Endothelial cell (in vitro differentiated cells): ENCODE measurements around the gene GNPTG. TPM values are rescaled to one million over a fixed set of nuclear protein-coding genes. Genes with fewer than 3 reads are reported as not detected.

Experiments used
- DNase-seq: peaks from one replicate; pipeline ENCODE4 v3.0.0; 2021; ENCODE audit warnings: low spot score
- H3K27ac Mint-ChIP-seq: one replicate; pipeline ENCODE4 v1.8.0; 2021; ENCODE audit warnings: mixed read lengths, inconsistent platforms; ENCODE audit not compliant: unreplicated experiment
- H3K27me3 Mint-ChIP-seq: one replicate; pipeline ENCODE4 v1.8.0; 2021; ENCODE audit warnings: mild to moderate bottlenecking, moderate library complexity, mixed read lengths, inconsistent platforms; ENCODE audit not compliant: unreplicated experiment
- H3K36me3 Mint-ChIP-seq: one replicate; pipeline ENCODE4 v1.8.0; 2021; ENCODE audit warnings: mild to moderate bottlenecking, low read depth, mixed read lengths, inconsistent platforms; ENCODE audit not compliant: unreplicated experiment
- H3K4me1 Mint-ChIP-seq: one replicate; pipeline ENCODE4 v1.8.0; 2021; ENCODE audit warnings: mild to moderate bottlenecking, mixed read lengths, inconsistent platforms; ENCODE audit not compliant: unreplicated experiment
- H3K4me3 Mint-ChIP-seq: one replicate; pipeline ENCODE4 v1.8.0; 2021; ENCODE audit warnings: mild to moderate bottlenecking, mixed read lengths, inconsistent platforms; ENCODE audit not compliant: unreplicated experiment
- H3K9me3 Mint-ChIP-seq: one replicate; pipeline ENCODE4 v1.8.0; 2021; ENCODE audit warnings: mixed read lengths, inconsistent platforms; ENCODE audit not compliant: unreplicated experiment
- CTCF ChIP-seq: fragments of 200-600 bp; sonication (generic); IDR thresholded peaks from one replicate; pipeline ENCODE4 v1.5.0; 2021; ENCODE audit warnings: antibody characterized with exemption; ENCODE audit not compliant: unreplicated experiment
- total RNA-seq: library from RNA; stranded (reverse); fragmentation: NEBNext Ultra II Directional; extraction: Animal tissue kit (Norgen Biotek cat#: 25700); gene quantifications from one replicate; pipeline ENCODE4 v1.2.1, GENCODE V29; 2021; ENCODE audit not compliant: unreplicated experiment

Gene GNPTG
- total RNA-seq, 1 donor from 2014 or later = 47.9 TPM

DNA sequence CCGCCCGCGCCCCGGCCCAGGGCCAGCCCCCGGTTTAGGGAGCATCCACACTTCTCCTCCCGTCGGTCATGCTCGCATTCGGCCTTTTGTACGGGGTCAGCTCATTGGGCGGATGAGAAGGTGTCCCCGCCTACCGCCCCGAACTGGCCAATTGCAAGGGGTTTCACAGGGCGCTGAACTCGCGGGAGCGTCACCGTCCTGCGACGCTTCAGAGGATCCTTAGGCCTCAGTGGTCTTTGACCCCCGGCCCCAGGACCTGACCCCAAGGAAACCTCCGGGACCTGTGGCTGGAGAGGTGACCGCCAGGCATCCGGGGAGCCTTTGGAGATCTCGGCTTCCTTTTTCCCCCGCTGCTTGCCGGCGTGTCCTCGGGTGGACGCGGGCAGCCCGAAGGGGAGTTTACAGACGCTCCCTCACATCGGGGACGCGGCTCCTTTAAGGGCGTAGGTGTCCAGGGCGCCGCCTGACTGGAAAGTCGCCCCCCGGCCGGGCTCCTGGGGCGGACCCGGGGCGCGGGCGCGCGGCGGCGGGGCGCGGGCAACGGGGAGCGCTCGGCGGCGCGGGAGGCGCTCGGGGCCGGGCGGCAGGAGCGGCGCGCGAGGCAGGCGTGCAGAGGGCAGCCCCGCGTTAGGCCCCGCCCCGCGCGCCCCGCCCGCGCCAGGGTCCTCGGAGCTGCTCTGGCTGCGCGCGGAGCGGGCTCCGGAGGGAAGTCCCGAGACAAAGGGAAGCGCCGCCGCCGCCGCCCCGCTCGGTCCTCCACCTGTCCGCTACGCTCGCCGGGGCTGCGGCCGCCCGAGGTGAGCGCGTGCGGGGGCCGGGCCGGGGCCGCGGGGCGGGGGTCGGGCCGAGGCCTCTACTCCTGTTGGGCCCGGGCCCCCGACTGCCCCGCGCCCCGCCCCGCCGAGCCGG is 42.5 kb upstream of the GNPTG start, which contains the start of gene UBE2I:
Gene UBE2I, plus strand, starts transcription at position 660 of the 909 bp plus-strand sequence. CDS start 4,395 bp downstream, outside the sequence.
- Mint-ChIP-seq H3K36me3 (peaks cover 5% of the 10 kb centered on the region), H3K9me3 (no peaks in the 10 kb centered on the region), H3K4me1 (peaks cover 14% of the 10 kb centered on the region), H3K27ac (peak within 1 kb of the TSS; percentile 98), H3K4me3 (peak within 1 kb of the TSS; percentile 99), H3K27me3 (peaks cover 9% of the 10 kb centered on the region)
- TF ChIP-seq CTCF = no peak
- DNase-seq = peak; percentile 98

DNA sequence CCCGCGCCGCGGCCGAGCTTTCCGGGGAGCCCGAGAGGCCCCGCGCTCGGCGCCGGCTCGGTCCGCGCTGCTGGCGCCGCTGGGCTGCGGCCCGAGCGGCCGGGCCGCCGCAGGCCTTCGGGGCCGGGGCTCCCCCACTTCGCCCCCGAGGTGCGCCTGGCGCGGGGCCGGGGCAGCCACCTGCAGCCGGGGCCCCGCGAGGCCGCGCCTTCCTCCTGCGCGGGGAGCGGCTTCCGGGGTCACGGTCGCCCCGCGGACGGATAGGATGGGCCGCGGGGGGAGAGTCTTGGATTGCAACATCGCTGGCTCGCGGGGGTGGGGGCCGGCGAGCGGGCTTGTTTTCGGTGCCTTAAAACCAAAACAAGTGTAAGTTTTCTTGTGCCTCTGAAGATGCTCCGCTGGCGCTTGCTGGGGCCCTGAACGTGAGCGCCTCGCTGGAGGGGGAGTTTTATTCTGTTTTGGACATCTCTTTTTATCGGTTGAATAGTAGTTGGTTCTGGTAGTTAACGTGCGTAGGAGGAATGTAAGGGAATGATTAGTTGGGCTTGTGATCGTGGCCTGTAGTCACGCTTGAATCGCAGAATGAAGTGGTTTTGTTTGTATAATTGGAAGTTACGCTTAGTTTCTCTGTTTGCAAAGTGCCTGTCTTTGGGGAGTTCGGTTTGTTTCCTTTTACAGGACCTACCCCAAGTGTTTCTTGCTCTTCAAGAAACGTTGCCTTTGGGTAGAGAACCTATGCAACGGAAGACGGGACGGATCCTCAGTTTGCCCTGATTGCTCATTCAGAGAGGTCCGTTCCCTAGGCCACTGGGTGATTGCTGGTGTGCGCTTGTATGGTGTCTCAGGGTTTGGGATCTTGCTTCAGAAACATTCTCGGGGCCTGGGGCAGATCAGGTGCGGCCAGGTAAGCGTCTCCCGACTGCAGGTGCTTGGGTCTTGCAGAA is 41.6 kb upstream of the GNPTG start:
- Mint-ChIP-seq H3K36me3 (peaks cover 5% of the 10 kb centered on the region), H3K27ac (peak overlapping the region; percentile 98), H3K4me3 (peak overlapping the region; percentile 99), H3K27me3 (peaks cover 9% of the 10 kb centered on the region), H3K9me3 (no peaks in the 10 kb centered on the region), H3K4me1 (peaks cover 14% of the 10 kb centered on the region)
- no peak for TF ChIP-seq CTCF
- DNase-seq = no peak

GRCh38 chr16:1310832-1311200 is 40.9 kb upstream of the GNPTG start:
- peaks cover 5% of the 10 kb centered on the region for H3K36me3 Mint-ChIP-seq
- H3K4me1 Mint-ChIP-seq = peaks cover 14% of the 10 kb centered on the region
- H3K27ac Mint-ChIP-seq = peak overlapping the region; percentile 98
- TF ChIP-seq CTCF = no peak
- peak; percentile 23 for DNase-seq
- H3K9me3 Mint-ChIP-seq = no peaks in the 10 kb centered on the region
- H3K4me3 Mint-ChIP-seq = peak overlapping the region; percentile 99
- peaks cover 9% of the 10 kb centered on the region for H3K27me3 Mint-ChIP-seq

- H3K9me3 Mint-ChIP-seq = no peaks in the 10 kb centered on the region
- peaks cover 9% of the 10 kb centered on the region for H3K27me3 Mint-ChIP-seq
- H3K4me3 Mint-ChIP-seq = peak overlapping the region; percentile 99
- no peak overlapping the region for H3K27ac Mint-ChIP-seq
- peaks cover 9% of the 10 kb centered on the region for H3K36me3 Mint-ChIP-seq
- TF ChIP-seq CTCF = no peak
- peaks cover 14% of the 10 kb centered on the region for H3K4me1 Mint-ChIP-seq
- DNase-seq = no peak
Observed at GRCh38 chr16:1311212-1311737, 40.5 kb upstream of the GNPTG start.
